ENCODE results near the gene NUDT4B.
"Not testable (repeated sequence)": the region's sequence is repeated elsewhere in the genome, so short reads cannot be mapped to it uniquely, and the experiment has no call there.

NUDT4B gene

DNA sequence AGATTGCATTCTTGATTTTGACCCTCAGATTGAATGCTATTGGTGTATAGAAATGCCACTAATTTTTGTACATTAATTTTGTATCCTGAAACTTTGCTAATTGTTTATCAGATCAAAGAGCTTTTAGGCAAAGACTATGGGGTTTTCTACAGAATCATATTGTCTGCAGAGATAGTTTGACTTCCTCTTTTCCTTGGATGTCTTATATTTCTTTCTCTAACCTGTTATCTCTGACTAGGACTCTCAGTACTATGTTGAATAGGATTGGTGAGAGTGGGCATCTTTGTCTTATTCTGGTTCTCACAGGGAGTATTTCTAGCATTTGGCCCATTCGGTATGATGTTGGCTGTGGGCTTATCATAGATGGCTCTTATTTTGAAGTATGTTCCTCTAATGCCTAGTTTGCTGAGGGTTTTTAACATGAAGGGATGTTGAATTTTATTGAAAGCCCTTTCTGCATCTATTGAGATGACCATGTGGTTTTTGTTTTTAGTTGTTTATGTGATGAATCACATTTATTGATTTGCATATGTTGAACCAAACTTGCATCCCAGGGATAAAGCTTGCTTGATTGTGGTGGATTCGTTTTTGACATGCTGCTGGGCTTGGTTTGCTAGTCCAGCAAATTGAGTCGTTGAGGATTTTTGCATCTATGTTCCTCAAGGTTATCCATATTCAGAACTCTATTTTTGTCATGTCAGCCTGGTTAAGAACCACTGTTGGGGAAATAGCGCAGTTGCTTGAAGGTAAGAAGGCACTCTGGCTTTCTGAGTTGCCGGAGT, 16.9 kb downstream of the NUDT4B start:
- H3K79me1 ChIP-seq (ENCODE audit: low read depth, low read length); H4K8ac ChIP-seq (ENCODE audit: low read depth, low read length); H3K23ac ChIP-seq (ENCODE audit: low read depth, low read length, poor library complexity); H2BK120ac ChIP-seq (ENCODE audit: low read depth, low read length); H4K91ac ChIP-seq (ENCODE audit: low read depth, low read length, poor library complexity); H2AK5ac ChIP-seq (ENCODE audit: low read depth, low read length); H3K27me3 ChIP-seq (ENCODE audit: control insufficient read depth in 3 of 3, insufficient read depth in 3 of 3, low read depth in 1 of 3, low read length in 3 of 3); H2AFZ ChIP-seq (ENCODE audit: low read length); H3K4ac ChIP-seq (ENCODE audit: low read length); DNase-seq (ENCODE audit: low spot score); H3K14ac ChIP-seq (ENCODE audit: low read length); H2BK5ac ChIP-seq (ENCODE audit: low read length); H3K4me1 ChIP-seq (ENCODE audit: control insufficient read depth in 2 of 2, insufficient read depth in 1 of 2, low read depth in 1 of 2, low read length in 2 of 2); H2BK12ac ChIP-seq (ENCODE audit: low read length); H3K36me3 ChIP-seq (replicated peaks in 1 of 2; ENCODE audit: control insufficient read depth in 2 of 2, insufficient read depth in 2 of 2, low read length in 2 of 2); H3K18ac ChIP-seq (ENCODE audit: low read length); H3K9ac ChIP-seq (ENCODE audit: low read depth, low read length, poor library complexity); H3K9me3 ChIP-seq (replicated peaks in 1 of 2; ENCODE audit: control insufficient read depth in 2 of 2, insufficient read depth in 1 of 2, low read depth in 1 of 2, low read length in 2 of 2); H3K4me2 ChIP-seq (ENCODE audit: insufficient read depth, low read length, poor library complexity, severe bottlenecking); H3K4me3 ChIP-seq (ENCODE audit: low read length in 2 of 2); H3K27ac ChIP-seq (replicated peaks; ENCODE audit: low read length); H2BK15ac ChIP-seq (ENCODE audit: low read length): not testable (repeated sequence)
- WGBS, 2 donors (ENCODE audit: extremely low coverage in 2 of 2, insufficient read length in 2 of 2, insufficient replicate concordance in 1 of 2) = no CpG with 5 or more reads among the region's 5 CpGs

DNA sequence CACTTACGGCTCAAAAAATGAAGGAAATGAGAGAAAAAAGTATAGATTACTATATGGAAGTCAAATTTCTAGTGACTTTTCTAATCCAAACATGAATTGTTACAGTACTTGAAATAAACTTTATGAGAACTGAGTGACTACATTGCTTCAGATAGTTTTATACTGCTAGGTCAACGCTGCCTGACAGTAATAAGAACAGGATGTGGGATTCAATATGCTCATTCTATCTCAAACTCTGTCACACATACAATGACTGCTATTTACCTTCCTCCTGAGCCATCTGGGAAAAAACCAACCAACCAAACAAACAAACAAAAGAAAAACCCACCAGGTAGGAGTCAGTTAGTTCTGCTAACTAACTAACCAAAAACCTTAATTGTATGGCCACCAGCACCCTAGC, 20.0 kb downstream of the NUDT4B start:
- not testable (repeated sequence) for H3K4ac ChIP-seq (ENCODE audit: low read length); H4K91ac ChIP-seq (ENCODE audit: low read depth, low read length, poor library complexity); H2BK12ac ChIP-seq (ENCODE audit: low read length); H3K27ac ChIP-seq (replicated peaks; ENCODE audit: low read length); H2AK5ac ChIP-seq (ENCODE audit: low read depth, low read length); H3K18ac ChIP-seq (ENCODE audit: low read length); H3K79me1 ChIP-seq (ENCODE audit: low read depth, low read length); H3K14ac ChIP-seq (ENCODE audit: low read length); H3K4me2 ChIP-seq (ENCODE audit: insufficient read depth, low read length, poor library complexity, severe bottlenecking); H3K9ac ChIP-seq (ENCODE audit: low read depth, low read length, poor library complexity); H3K4me3 ChIP-seq (ENCODE audit: low read length in 2 of 2); DNase-seq (ENCODE audit: low spot score); H2BK15ac ChIP-seq (ENCODE audit: low read length); H3K23ac ChIP-seq (ENCODE audit: low read depth, low read length, poor library complexity); H4K8ac ChIP-seq (ENCODE audit: low read depth, low read length); H3K36me3 ChIP-seq (replicated peaks in 1 of 2; ENCODE audit: control insufficient read depth in 2 of 2, insufficient read depth in 2 of 2, low read length in 2 of 2); H3K27me3 ChIP-seq (ENCODE audit: control insufficient read depth in 3 of 3, insufficient read depth in 3 of 3, low read depth in 1 of 3, low read length in 3 of 3); H3K9me3 ChIP-seq (replicated peaks in 1 of 2; ENCODE audit: control insufficient read depth in 2 of 2, insufficient read depth in 1 of 2, low read depth in 1 of 2, low read length in 2 of 2); H2AFZ ChIP-seq (ENCODE audit: low read length); H2BK5ac ChIP-seq (ENCODE audit: low read length); H2BK120ac ChIP-seq (ENCODE audit: low read depth, low read length); H3K4me1 ChIP-seq (ENCODE audit: control insufficient read depth in 2 of 2, insufficient read depth in 1 of 2, low read depth in 1 of 2, low read length in 2 of 2)
- WGBS, 2 donors (ENCODE audit: extremely low coverage in 2 of 2, insufficient read length in 2 of 2, insufficient replicate concordance in 1 of 2) = no CpG with 5 or more reads among the region's 2 CpGs

DNA sequence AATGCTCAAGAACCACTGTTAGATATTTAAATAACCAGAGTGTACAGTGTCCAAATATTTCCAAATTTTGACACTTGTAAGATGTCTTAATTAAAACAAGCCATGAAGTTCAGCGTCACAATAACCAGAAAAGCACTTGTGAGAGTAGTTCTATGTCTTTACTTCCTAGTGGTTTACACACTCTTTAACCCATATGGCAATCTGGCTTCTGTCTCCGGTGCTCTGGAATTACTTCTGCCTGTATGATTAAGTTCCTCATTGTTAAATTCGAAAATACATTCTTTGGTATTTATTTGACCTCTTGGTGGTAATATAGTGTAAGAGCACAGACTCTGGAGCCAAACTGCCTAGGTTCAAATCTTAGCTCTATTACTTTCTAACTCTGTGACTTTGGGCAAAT, 20.9 kb downstream of the NUDT4B start:
- H2BK15ac ChIP-seq (ENCODE audit: low read length) = not testable (repeated sequence)
- no CpG with 5 or more reads among the region's 3 CpGs for WGBS, 2 donors (ENCODE audit: extremely low coverage in 2 of 2, insufficient read length in 2 of 2, insufficient replicate concordance in 1 of 2)

DNA sequence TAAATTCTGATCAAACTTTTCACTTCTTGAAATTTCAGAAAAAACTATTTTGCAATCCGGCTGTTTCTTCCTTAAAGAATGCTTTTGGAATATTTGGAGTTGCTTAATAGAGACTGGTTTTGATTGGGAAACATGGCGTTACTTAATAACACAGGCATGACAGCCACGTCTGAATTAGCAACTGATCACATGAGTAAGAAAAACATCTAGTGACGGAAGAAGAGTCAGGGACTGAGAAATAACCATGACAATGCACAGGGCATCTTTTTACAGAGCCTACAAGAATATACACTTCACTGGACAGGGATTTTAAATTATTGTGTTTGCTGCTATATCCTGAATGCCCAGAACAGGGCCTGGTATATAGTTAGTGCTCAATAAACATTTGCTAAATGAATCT, 25.1 kb downstream of the NUDT4B start:
- H2AFZ ChIP-seq (ENCODE audit: low read length); H2BK15ac ChIP-seq (ENCODE audit: low read length); H3K14ac ChIP-seq (ENCODE audit: low read length); DNase-seq (ENCODE audit: low spot score); H3K4me1 ChIP-seq (ENCODE audit: control insufficient read depth in 2 of 2, insufficient read depth in 1 of 2, low read depth in 1 of 2, low read length in 2 of 2); H3K18ac ChIP-seq (ENCODE audit: low read length); H3K36me3 ChIP-seq (replicated peaks in 1 of 2; ENCODE audit: control insufficient read depth in 2 of 2, insufficient read depth in 2 of 2, low read length in 2 of 2); H3K27me3 ChIP-seq (ENCODE audit: control insufficient read depth in 3 of 3, insufficient read depth in 3 of 3, low read depth in 1 of 3, low read length in 3 of 3); H2BK120ac ChIP-seq (ENCODE audit: low read depth, low read length); H3K9me3 ChIP-seq (replicated peaks in 1 of 2; ENCODE audit: control insufficient read depth in 2 of 2, insufficient read depth in 1 of 2, low read depth in 1 of 2, low read length in 2 of 2); H3K79me1 ChIP-seq (ENCODE audit: low read depth, low read length); H4K91ac ChIP-seq (ENCODE audit: low read depth, low read length, poor library complexity); H3K9ac ChIP-seq (ENCODE audit: low read depth, low read length, poor library complexity); H2BK12ac ChIP-seq (ENCODE audit: low read length); H3K23ac ChIP-seq (ENCODE audit: low read depth, low read length, poor library complexity); H2AK5ac ChIP-seq (ENCODE audit: low read depth, low read length); H3K27ac ChIP-seq (replicated peaks; ENCODE audit: low read length); H3K4me2 ChIP-seq (ENCODE audit: insufficient read depth, low read length, poor library complexity, severe bottlenecking); H4K8ac ChIP-seq (ENCODE audit: low read depth, low read length); H3K4ac ChIP-seq (ENCODE audit: low read length); H3K4me3 ChIP-seq (ENCODE audit: low read length in 2 of 2); H2BK5ac ChIP-seq (ENCODE audit: low read length): not testable (repeated sequence)
- no CpG with 5 or more reads among the region's 4 CpGs for WGBS, 2 donors (ENCODE audit: extremely low coverage in 2 of 2, insufficient read length in 2 of 2, insufficient replicate concordance in 1 of 2)

More for the DNA sequence above, 20.9 kb downstream of the NUDT4B start:
- H3K14ac ChIP-seq (ENCODE audit: low read length); H4K91ac ChIP-seq (ENCODE audit: low read depth, low read length, poor library complexity); H4K8ac ChIP-seq (ENCODE audit: low read depth, low read length); H3K4me2 ChIP-seq (ENCODE audit: insufficient read depth, low read length, poor library complexity, severe bottlenecking); H3K27ac ChIP-seq (replicated peaks; ENCODE audit: low read length); H2AFZ ChIP-seq (ENCODE audit: low read length); H2BK120ac ChIP-seq (ENCODE audit: low read depth, low read length); H3K4ac ChIP-seq (ENCODE audit: low read length); H3K9me3 ChIP-seq (replicated peaks in 1 of 2; ENCODE audit: control insufficient read depth in 2 of 2, insufficient read depth in 1 of 2, low read depth in 1 of 2, low read length in 2 of 2); H3K27me3 ChIP-seq (ENCODE audit: control insufficient read depth in 3 of 3, insufficient read depth in 3 of 3, low read depth in 1 of 3, low read length in 3 of 3); H3K4me3 ChIP-seq (ENCODE audit: low read length in 2 of 2); H3K36me3 ChIP-seq (replicated peaks in 1 of 2; ENCODE audit: control insufficient read depth in 2 of 2, insufficient read depth in 2 of 2, low read length in 2 of 2); H3K18ac ChIP-seq (ENCODE audit: low read length); H2BK12ac ChIP-seq (ENCODE audit: low read length); H3K4me1 ChIP-seq (ENCODE audit: control insufficient read depth in 2 of 2, insufficient read depth in 1 of 2, low read depth in 1 of 2, low read length in 2 of 2); H3K79me1 ChIP-seq (ENCODE audit: low read depth, low read length); H3K9ac ChIP-seq (ENCODE audit: low read depth, low read length, poor library complexity); H2BK5ac ChIP-seq (ENCODE audit: low read length); DNase-seq (ENCODE audit: low spot score); H3K23ac ChIP-seq (ENCODE audit: low read depth, low read length, poor library complexity); H2AK5ac ChIP-seq (ENCODE audit: low read depth, low read length): not testable (repeated sequence)
